ENCODE measurements around the gene CFB. TPM values are rescaled to one million over a fixed set of nuclear protein-coding genes. Genes with fewer than 3 reads are reported as not detected.

CFB gene
- total RNA-seq, 1 experiment from 2014 or later = 944 TPM

GRCh38 chr6:31918069-31918720 lies 27.7 kb upstream of the CFB start:
- TF ChIP-seq, protein P1, sequence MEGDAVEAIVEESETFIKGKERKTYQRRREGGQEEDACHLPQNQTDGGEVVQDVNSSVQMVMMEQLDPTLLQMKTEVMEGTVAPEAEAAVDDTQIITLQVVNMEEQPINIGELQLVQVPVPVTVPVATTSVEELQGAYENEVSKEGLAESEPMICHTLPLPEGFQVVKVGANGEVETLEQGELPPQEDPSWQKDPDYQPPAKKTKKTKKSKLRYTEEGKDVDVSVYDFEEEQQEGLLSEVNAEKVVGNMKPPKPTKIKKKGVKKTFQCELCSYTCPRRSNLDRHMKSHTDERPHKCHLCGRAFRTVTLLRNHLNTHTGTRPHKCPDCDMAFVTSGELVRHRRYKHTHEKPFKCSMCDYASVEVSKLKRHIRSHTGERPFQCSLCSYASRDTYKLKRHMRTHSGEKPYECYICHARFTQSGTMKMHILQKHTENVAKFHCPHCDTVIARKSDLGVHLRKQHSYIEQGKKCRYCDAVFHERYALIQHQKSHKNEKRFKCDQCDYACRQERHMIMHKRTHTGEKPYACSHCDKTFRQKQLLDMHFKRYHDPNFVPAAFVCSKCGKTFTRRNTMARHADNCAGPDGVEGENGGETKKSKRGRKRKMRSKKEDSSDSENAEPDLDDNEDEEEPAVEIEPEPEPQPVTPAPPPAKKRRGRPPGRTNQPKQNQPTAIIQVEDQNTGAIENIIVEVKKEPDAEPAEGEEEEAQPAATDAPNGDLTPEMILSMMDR (IDR thresholded peaks at IDR 0.05; ENCODE audit: unreplicated experiment) = no peak
- Mint-ChIP-seq H3K36me3 (ENCODE audit: insufficient read depth, unreplicated experiment) (no peaks in the 10 kb centered on the region), H3K4me1 (ENCODE audit: low read depth, unreplicated experiment) (peaks cover 21% of the 10 kb centered on the region), H3K9me3 (ENCODE audit: low read depth, unreplicated experiment) (peaks cover 2% of the 10 kb centered on the region), H3K27me3 (ENCODE audit: unreplicated experiment) (no peaks in the 10 kb centered on the region), H3K27ac (ENCODE audit: unreplicated experiment) (no peak overlapping the region), H3K4me3 (ENCODE audit: low read depth, unreplicated experiment) (no peak overlapping the region)
- BruUV-seq (replicated peaks) = no TSS peak
- CTCF ChIA-PET = interaction anchor here (0.7 to 1.9 kb wide), 3 partner anchors 8 to 40 kb away, joined by 3 to 5 read pairs (median 5); no protein-coding TSS in a partner anchor
- no peak for DNase-seq
- intact Hi-C loops (cut with micrococcal nuclease; ENCODE audit: unreplicated experiment) = no loop called here

DNA sequence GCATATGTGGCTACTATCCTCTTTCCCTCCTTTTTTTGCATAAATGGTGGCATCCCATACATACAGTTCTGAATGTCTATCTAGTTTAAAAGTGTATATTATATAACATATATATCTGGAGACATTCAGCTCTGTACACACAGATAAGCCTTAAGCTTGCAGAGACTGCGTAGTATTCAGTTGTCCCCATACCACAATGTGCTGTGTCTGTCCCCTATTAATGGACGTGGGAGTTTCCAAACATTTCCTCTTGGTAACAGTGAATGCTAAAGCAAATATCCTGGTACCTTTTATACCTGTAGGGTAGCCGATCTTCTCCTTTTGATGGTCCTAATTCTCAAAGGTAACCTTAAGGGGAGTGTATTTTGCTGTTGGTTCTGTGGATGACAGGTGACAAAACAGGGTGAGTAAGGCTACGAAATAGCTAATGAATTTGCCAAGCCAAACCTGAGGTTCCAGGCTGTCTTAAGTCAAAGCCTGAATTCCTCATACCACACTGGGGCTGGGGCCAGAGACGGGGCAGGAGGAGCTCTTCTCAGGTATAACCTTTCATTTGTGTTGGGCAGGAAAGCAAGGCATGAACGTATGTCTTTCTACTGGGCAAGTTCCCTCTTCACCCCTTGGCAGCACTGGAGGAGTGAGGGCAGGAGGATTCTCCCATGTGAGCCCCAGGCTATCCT lies 26.1 kb upstream of the CFB start:
- Mint-ChIP-seq H3K27ac (ENCODE audit: unreplicated experiment) (no peak overlapping the region), H3K27me3 (ENCODE audit: unreplicated experiment) (no peaks in the 10 kb centered on the region), H3K4me3 (ENCODE audit: low read depth, unreplicated experiment) (no peak overlapping the region), H3K4me1 (ENCODE audit: low read depth, unreplicated experiment) (peaks cover 21% of the 10 kb centered on the region), H3K36me3 (ENCODE audit: insufficient read depth, unreplicated experiment) (no peaks in the 10 kb centered on the region), H3K9me3 (ENCODE audit: low read depth, unreplicated experiment) (peaks cover 2% of the 10 kb centered on the region)
- TF ChIP-seq, protein P1 (IDR thresholded peaks at IDR 0.05; ENCODE audit: unreplicated experiment) = no peak
- CTCF ChIA-PET = interaction anchor here (0.9 to 1.4 kb wide), 3 partner anchors 13 to 128 kb away, joined by 3 to 8 read pairs (median 3); partner anchors contain the start of gene CFB
- DNase-seq = peak; percentile 36
- intact Hi-C loops (cut with micrococcal nuclease; ENCODE audit: unreplicated experiment) = no loop called here
- no TSS peak for BruUV-seq (replicated peaks)

GRCh38 chr6:31920811-31921210 lies 25.1 kb upstream of the CFB start:
- Mint-ChIP-seq H3K9me3 (ENCODE audit: low read depth, unreplicated experiment) (no peaks in the 10 kb centered on the region), H3K27me3 (ENCODE audit: unreplicated experiment) (no peaks in the 10 kb centered on the region)
- no TSS peak for BruUV-seq (replicated peaks)

GRCh38 chr6:31922942-31923341 lies 23.0 kb upstream of the CFB start:
- Mint-ChIP-seq H3K27ac (ENCODE audit: unreplicated experiment) (no peak overlapping the region), H3K36me3 (ENCODE audit: insufficient read depth, unreplicated experiment) (no peaks in the 10 kb centered on the region), H3K4me3 (ENCODE audit: low read depth, unreplicated experiment) (no peak overlapping the region), H3K4me1 (ENCODE audit: low read depth, unreplicated experiment) (peaks cover 14% of the 10 kb centered on the region), H3K27me3 (ENCODE audit: unreplicated experiment) (no peaks in the 10 kb centered on the region), H3K9me3 (ENCODE audit: low read depth, unreplicated experiment) (no peaks in the 10 kb centered on the region)
- CTCF ChIA-PET = interaction anchor here (0.6 to 2.0 kb wide), 4 partner anchors 23 to 242 kb away, joined by 3 to 8 read pairs (median 6); partner anchors contain the start of genes CFB and LY6G5C
- TF ChIP-seq, protein P1 (IDR thresholded peaks at IDR 0.05; ENCODE audit: unreplicated experiment) = no peak
- BruUV-seq (replicated peaks) = no TSS peak
- intact Hi-C loops (cut with micrococcal nuclease; ENCODE audit: unreplicated experiment) = no loop called here
- DNase-seq = peak; percentile 53

More at GRCh38 chr6:31920811-31921210, 25.1 kb upstream of the CFB start:
- Mint-ChIP-seq H3K36me3 (ENCODE audit: insufficient read depth, unreplicated experiment) (no peaks in the 10 kb centered on the region), H3K4me1 (ENCODE audit: low read depth, unreplicated experiment) (peaks cover 13% of the 10 kb centered on the region), H3K27ac (ENCODE audit: unreplicated experiment) (no peak overlapping the region), H3K4me3 (ENCODE audit: low read depth, unreplicated experiment) (no peak overlapping the region)
- TF ChIP-seq, protein P1 (IDR thresholded peaks at IDR 0.05; ENCODE audit: unreplicated experiment) = no peak
- DNase-seq = no peak
- CTCF ChIA-PET = interaction anchor here (1.2 kb wide), 2 partner anchors 25 to 31 kb away, joined by 3 to 5 read pairs; partner anchors contain the start of gene CFB
- intact Hi-C loops (cut with micrococcal nuclease; ENCODE audit: unreplicated experiment) = no loop called here

Data from Calu3 (cell line).